GM21381 (cell line): ENCODE data around the gene PASK.
"Not testable (repeated sequence)": the region's sequence is repeated elsewhere in the genome, so short reads cannot be mapped to it uniquely, and the experiment has no call there.

Experiments used
- ATAC-seq: cut with Tn5 transposase; IDR thresholded peaks from one replicate; pipeline ENCODE4 v1.9.1; 2021; ENCODE audit warnings: mild to moderate bottlenecking, moderate library complexity; ENCODE audit not compliant: unreplicated experiment

PASK gene

GRCh38 chr2:241109210-241110088, 39.8 kb downstream of the PASK start:
- ATAC-seq: no peak

- ATAC-seq: no peak
Measured at GRCh38 chr2:241108271-241109209, 40.7 kb downstream of the PASK start.

DNA sequence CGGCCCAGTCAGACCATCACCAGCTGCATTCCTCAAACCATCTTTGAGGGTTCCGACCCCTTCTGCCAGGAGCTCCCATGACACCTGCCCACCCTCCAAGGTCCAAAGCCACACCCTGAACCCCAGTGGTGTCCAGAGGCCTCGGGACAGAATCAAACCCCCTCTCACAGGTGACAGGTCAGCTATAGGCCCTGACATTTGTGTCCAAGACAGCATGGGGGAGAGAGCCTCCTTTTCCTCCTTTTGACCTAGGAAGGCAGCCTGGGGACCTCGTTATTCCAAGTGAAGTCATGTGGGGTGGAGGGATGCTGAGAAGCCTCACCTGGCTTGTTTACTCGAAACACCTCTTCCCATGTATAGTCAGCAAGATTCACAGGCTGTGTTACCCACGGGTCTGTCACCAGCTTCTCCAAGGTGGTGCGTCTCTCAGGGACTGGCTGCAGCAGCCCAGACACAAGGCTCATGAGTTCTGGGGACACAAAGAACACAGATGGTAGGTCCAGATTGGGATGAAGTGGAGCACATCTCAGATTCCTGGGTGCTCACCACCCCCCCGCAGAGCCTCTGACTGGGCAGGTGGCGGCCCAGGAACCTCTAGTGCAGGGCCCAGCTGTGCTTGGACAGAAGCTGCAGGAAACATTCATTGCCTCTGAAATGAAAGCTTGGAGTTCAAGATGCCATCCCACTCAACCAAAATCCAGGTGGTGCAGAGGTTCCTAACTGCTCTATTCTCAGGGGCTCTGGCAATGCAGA, 42.1 kb downstream of the PASK start:
- no peak for ATAC-seq

DNA sequence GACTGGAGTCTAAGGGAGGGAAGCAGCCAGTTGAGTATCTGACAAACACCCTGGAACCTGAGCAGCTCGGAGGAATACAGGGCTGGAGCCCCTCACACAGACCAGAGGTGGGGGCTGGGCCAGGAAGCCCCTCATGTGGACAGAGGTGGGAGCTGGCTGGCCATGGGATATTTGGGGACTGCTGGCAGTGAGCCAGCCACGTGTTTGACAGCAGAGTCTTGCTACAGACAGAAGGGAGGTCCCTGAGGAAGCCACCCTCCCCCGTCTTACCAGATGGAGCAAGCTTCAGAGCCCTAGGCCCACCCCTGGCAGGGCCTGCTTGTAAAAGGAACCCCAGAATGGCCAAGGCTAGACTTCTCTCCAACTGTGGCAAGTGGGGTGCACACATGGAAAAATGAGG, 43.6 kb downstream of the PASK start:
- ATAC-seq: no peak

- not testable (repeated sequence) for ATAC-seq
Measured at GRCh38 chr2:241104611-241105010, 44.7 kb downstream of the PASK start.

DNA sequence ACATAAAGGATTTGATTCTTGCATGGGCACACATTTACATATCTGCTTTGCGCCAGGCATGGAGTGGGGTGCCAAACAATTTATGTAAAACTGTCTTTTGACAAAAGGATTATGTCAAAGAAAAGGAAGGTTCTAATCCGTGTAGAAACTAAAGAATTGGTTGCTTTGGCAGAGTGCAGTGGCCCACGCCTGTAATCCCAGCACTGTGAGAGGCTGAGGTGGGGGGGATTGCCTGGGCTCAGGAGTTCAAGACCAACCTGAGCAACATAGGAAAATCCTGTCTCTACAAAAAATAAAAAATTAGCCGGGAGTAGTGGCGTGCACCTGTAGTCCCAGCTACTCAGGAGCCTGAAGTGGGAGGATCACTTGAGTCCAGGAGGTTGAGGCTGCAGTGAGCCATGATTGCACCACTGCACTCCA, 46.1 kb downstream of the PASK start:
- no peak for ATAC-seq

GRCh38 chr2:241102239-241102803, 47.0 kb downstream of the PASK start, which contains the start of gene MTERF4:
Gene MTERF4 (minus strand): TSS chr2:241102287. CDS start chr2:241102273, 14 bp downstream.
- ATAC-seq: peak; percentile 85

DNA sequence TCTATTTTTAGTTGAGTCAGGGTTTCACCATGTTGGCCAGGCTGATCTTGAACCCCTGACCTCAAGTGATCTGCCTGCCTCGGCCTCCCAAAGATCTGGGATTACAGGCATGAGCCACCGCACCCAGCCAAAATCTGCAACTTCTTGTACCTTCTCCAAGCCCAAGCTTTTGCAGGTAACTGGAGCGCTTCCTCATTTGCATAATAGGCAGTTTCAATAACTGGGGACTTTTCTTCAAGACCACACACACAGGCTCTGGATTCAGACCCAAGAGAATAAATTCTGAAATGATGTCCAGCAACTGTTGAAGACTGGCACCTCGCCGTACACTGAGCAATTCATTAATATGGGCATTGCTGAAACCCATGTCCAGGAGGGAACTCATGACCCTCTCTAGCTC, 50.0 kb downstream of the PASK start:
- no peak for ATAC-seq

- peak; percentile 53 for ATAC-seq
Measured at GRCh38 chr2:241096979-241097378, 52.3 kb downstream of the PASK start.

- no peak for ATAC-seq
Measured at GRCh38 chr2:241095594-241096290, 53.5 kb downstream of the PASK start.

DNA sequence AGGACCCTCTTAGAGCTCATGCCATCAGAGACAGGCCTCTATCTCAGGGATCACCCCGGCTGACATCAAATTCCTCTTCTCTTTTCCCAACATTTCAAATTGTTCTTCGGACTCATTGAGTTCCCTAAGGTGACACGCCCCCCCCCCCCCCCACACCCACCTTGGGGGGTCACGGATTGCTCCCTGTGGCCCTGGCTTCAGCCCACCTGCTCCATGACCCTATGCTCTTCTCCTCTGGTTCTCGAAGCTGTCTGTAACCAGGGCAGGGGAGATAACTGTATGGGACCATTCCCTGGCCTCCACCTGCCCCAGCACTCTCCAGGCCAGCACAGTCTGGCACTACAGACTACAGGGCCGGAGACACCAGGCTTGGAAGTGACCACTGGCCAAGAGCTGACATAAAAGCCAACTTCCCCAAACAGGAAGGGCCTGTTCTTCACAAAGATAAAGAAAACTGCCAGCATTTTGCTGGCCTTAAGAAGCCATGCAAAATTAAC, 54.3 kb downstream of the PASK start:
- ATAC-seq: no peak

DNA sequence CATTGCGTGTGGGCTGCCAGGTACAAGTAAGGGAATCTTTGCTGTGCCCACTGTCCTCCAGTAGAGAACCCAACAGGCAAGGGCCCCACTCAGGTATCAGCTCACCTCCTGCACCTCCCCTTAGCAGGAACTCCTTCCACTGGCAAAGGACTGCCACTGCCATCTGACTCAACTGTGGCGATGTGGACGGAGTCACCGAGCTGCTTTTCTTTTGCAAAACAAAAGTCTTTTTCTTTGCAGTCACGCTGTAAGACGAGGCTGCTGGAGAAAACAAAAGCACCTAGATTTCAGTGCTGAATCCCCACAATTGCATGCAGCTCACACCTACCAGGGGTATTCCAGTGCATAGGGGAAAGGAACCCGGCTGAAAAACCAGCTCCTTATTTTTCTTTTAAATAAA, 55.1 kb downstream of the PASK start:
- ATAC-seq: no peak

GRCh38 chr2:241093133-241093781, 56.0 kb downstream of the PASK start:
- not testable (repeated sequence) for ATAC-seq

DNA sequence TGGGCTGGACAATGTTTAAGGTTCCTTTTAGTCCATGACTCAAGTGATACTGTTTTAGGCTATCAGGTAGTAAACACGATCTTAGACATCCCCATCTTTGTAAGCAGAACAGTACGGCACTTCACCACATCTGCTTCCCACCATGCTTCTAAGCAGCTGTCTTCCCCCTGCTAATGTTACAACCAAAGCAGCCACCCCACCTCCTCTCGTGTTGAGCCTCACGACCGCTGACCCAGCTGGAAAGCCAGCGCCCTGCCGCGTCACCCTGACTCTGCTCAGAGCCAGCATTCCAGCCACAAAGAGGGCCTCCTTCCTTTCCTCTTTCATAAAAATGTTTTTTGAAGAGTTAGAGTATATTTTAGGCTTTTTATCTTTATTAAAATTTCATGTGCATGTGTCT, 56.6 kb downstream of the PASK start:
- ATAC-seq: no peak

DNA sequence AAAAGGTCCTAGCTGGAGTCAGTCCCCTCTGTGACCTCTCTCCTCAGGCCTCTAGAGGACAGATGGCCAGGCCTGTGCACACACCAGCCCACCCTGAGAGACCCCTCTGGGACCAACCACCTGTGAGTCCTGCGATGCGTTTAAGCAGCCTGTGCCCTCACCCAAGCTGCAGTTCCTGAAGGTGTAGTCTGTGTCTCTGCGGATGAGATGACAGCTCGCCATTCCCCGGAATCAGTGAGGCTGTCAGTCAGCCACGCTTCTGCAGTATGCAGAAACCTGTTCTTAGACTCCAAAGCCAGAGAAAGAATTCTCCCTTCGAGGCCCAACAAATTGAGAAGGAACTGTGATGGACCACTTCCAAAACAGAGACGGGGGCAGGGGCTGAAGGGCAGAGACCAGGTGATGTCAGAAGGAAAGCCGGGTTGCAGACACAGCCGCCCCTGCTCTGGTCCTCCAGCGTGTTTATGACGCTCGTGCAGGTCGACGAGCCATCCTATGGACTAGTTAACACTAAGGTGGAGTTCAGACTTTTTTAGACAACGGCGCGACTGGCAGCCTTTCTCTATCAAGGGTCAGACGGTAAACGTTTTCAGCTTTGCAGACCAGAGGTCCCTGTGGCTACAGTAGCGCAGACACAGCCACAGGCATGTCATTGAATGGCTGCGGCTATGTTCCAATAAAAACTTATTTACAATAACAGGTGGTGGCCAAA, 57.4 kb downstream of the PASK start:
- ATAC-seq: no peak

- no peak for ATAC-seq
Measured at GRCh38 chr2:241091201-241091600, 58.1 kb downstream of the PASK start.

GRCh38 chr2:241088791-241089732, 60.2 kb downstream of the PASK start:
- ATAC-seq: no peak
